Prostate gland (tissue), 2 donors: ENCODE measurements around the gene KCNE5. TPM values are rescaled to one million over a fixed set of nuclear protein-coding genes. Genes with fewer than 3 reads are reported as not detected.
A peak's percentile ranks its signal among the peaks of the same experiment; 100 is the strongest.
"Not testable (repeated sequence)": the region's sequence is repeated elsewhere in the genome, so short reads cannot be mapped to it uniquely, and the experiment has no call there.

Experiments used
- DNase-seq: peaks from one replicate; pipeline ENCODE4 v3.0.0-alpha.2; 2019; ENCODE audit warnings: low spot score
- H3K27ac ChIP-seq, 2 donors: fragments of 200-600 bp; sonication (generic); 2 replicates each; pipeline ENCODE4 v1.5.1; 2017 to 2019
- H3K27me3 ChIP-seq: fragments of 200-600 bp; sonication (generic); replicated peaks from 2 replicates; pipeline ENCODE4 v1.5.1; 2019; ENCODE audit not compliant: insufficient read depth
- H3K36me3 ChIP-seq, 2 donors: fragments of 200-600 bp; sonication (generic); 1 replicate in 1 of 2; 2 replicates in 1 of 2; pipeline versions ENCODE4 v1.5.1 to v1.8.1; 2017 to 2019
- H3K4me1 ChIP-seq: fragments of 200-600 bp; sonication (generic); replicated peaks from 2 replicates; pipeline ENCODE4 v1.5.1; 2019
- H3K4me3 ChIP-seq, 2 donors: fragments of 200-600 bp; sonication (generic); 2 replicates each; pipeline ENCODE4 v1.5.1; 2017 to 2019
- H3K9me3 ChIP-seq: fragments of 200-600 bp; sonication (generic); 2 replicates; pipeline ENCODE4 v1.5.1; 2017
- POLR2A ChIP-seq: fragments of 450-650 bp; IDR thresholded peaks from one replicate; pipeline ENCODE4 v1.6.1; 2016; ENCODE audit warnings: antibody characterized with exemption, mild to moderate bottlenecking
- POLR2AphosphoS5 ChIP-seq: sonication (generic); formaldehyde crosslinking; IDR thresholded peaks from one replicate; pipeline ENCODE4 v1.6.1; 2017; ENCODE audit warnings: antibody characterized with exemption
- whole genome bisulfite sequencing: methylation state at CpG from one replicate; pipeline ENCODE4 v1.1.5; 2018; 5-methylcytosine and 5-hydroxymethylcytosine counted together
- intact Hi-C: fragments of 100-400 bp; cut with DNase I; formaldehyde crosslinking; loops from one replicate; pipeline ENCODE4 v1.14.2; 2022
- total RNA-seq, 2 donors: library from RNA; depleted of rRNA; stranded (reverse); fragments of >200 nt; gene quantifications; one replicate each; pipeline ENCODE4 v1.1.0, GENCODE V29; 2016
- TF ChIP-seq, protein P1 (sequence below), 4 experiments: fragments of 200-600 bp in 2 of 4; fragments of 450-650 bp in 2 of 4; sonication (generic) in 2 of 4; IDR thresholded peaks; 1 replicate in 3 of 4; 2 replicates in 1 of 4; pipeline ENCODE4 v1.5.1; 2016 to 2019; ENCODE audit warnings: antibody characterized with exemption in 4 of 4, mild to moderate bottlenecking in 2 of 4, moderate library complexity in 2 of 4

Gene KCNE5
- total RNA-seq, 2 donors from 2014 or later = not detected

DNA sequence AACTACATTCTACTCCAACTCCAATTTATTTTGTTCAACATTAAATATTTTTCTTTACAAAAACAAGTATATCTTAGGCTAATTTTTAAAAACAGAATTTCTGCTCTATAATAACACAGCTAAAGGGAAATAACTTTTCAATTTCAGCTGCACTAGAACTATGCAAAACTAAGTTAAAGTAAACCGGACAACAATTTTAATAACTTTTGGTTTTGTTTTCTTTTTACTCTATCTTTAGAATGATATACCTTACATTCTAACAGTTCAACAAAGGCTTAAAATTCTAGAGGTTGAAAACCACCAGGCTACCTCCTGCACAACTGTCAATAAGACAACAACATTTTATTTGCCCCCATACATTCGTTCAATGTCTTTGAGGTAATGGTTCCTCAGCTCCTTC is 18.7 kb upstream of the KCNE5 start:
- no peak for TF ChIP-seq POLR2AphosphoS5
- Histone ChIP-seq H3K4me1 (no peaks in the 10 kb centered on the region), H3K27ac (no peak overlapping the region), H3K36me3 (no peaks in the 10 kb centered on the region), H3K4me3 (no peak overlapping the region), H3K9me3 (no peaks in the 10 kb centered on the region), H3K27me3 (no peaks in the 10 kb centered on the region)
- WGBS = 85% methylated on average over 2 of the region's 2 CpGs
- intact Hi-C loops = no loop called here
- no peak for DNase-seq

DNA sequence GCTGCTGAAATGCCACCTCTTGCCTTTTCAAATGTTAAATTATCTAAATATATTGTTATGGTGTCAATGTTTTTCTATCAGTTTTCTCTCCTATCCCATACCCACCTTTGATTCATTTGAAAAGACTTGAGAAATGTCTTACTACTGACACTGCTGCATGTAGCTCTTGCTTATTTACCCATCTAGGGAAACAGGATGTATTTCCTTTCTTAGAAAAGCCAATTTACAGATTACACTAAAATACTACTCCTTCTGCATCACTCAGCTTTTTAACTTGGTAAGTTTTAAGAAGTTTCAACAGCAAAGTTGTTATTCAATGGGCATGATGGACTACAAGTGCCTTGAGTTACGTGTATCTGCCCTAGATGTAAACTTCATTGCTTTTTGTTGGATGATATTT is 13.2 kb upstream of the KCNE5 start:
- Histone ChIP-seq H3K36me3 (no peaks in the 10 kb centered on the region), H3K27ac (no peak overlapping the region), H3K4me3 (no peak overlapping the region), H3K4me1 (no peaks in the 10 kb centered on the region), H3K9me3 (no peaks in the 10 kb centered on the region), H3K27me3 (no peaks in the 10 kb centered on the region)
- DNase-seq = no peak
- WGBS = 100% methylated on average over 1 of the region's 1 CpG
- intact Hi-C loops = loop anchor here (10.0 kb wide), 1 partner anchor 153 kb away; the partner anchor contains the start of gene GUCY2F
- TF ChIP-seq POLR2A (no peak), POLR2AphosphoS5 (no peak)
- TF ChIP-seq, protein P1, sequence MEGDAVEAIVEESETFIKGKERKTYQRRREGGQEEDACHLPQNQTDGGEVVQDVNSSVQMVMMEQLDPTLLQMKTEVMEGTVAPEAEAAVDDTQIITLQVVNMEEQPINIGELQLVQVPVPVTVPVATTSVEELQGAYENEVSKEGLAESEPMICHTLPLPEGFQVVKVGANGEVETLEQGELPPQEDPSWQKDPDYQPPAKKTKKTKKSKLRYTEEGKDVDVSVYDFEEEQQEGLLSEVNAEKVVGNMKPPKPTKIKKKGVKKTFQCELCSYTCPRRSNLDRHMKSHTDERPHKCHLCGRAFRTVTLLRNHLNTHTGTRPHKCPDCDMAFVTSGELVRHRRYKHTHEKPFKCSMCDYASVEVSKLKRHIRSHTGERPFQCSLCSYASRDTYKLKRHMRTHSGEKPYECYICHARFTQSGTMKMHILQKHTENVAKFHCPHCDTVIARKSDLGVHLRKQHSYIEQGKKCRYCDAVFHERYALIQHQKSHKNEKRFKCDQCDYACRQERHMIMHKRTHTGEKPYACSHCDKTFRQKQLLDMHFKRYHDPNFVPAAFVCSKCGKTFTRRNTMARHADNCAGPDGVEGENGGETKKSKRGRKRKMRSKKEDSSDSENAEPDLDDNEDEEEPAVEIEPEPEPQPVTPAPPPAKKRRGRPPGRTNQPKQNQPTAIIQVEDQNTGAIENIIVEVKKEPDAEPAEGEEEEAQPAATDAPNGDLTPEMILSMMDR (IDR thresholded peaks at IDR 0.05) = no peak

DNA sequence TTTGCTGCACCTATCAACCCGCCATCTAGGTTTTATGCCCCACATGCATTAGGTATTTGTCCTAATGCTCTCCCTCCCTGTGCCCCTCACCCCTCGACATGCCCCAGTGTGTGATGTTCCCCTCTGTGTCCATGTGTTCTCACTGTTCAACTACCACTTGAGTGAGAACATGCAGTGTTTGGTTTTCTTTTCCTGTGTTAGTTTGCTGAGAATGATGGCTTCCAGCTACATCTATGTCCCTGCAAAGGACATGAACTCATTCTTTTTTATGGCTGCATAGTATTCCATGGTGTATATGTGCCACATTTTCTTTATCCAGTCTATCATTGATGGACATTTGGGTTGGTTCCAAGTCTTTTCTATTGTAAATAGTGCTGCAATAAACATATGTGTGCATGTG is 12.5 kb upstream of the KCNE5 start:
- 92% methylated on average over 2 of the region's 2 CpGs for WGBS
- intact Hi-C loops = loop anchor here (10.0 kb wide), 1 partner anchor 153 kb away; the partner anchor contains the start of gene GUCY2F
- H3K4me3 ChIP-seq, H3K36me3 ChIP-seq, H3K9me3 ChIP-seq, H3K4me1 ChIP-seq, H3K27ac ChIP-seq, H3K27me3 ChIP-seq, DNase-seq: not testable (repeated sequence)

DNA sequence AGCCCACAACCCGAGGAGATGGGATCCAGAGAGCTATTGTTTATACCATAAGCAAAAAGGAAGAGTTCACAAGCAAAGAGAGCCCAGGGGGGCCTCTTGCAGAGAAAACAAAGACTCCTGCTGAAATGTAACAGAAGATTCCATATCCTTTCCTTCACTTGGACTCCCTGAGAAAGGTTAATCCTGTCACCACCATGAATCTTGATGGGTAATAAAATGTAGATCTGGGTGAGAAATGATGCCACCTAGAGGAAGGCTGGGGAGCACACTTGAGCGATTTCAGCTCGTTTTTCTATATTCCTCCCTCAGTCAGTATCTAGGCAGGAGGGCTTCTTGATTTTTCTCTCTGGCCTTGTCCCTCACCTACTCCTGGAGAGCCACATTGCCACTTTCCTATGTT is 10.2 kb upstream of the KCNE5 start:
- DNase-seq = no peak
- no peaks in the 10 kb centered on the region for H3K4me1 ChIP-seq
- H3K4me3 ChIP-seq = no peak overlapping the region

DNA sequence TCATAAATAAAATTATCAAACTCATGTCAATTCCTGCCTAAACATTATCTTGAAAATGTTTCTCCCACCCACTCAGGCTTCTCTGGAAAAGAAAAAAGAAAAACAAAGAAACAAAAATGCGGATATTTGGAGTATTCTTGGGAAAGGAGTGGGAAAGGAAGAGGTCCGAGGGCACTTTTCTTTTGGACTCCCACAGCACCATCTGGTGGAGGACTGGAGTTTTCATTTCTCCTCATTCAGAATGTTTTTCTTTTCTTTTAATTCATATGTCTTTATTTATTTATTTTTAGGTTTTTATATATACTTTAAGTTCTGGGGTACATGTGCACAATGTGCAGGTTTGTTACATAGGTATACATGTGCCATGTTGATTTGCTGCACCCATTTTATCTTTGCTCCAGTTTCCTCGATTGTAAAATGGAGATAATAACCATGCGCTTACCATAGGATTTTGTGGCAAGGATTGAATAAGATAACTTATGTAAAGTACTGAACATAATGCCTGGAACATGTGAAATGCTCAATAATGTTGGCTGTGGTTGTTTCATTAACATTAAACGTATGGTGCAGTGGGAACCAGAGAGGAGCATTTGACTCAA is 8.0 kb upstream of the KCNE5 start:
- H3K36me3 ChIP-seq = no peaks in the 10 kb centered on the region
- H3K27ac ChIP-seq = no peak overlapping the region
- 56% methylated on average over 5 of the region's 5 CpGs for WGBS
- intact Hi-C loops = loop anchor here (10.0 kb wide), 1 partner anchor 148 kb away; the partner anchor contains the start of gene GUCY2F
- no peak overlapping the region for H3K4me3 ChIP-seq
- TF ChIP-seq POLR2AphosphoS5 (no peak), POLR2A (no peak)
- TF ChIP-seq, protein P1 (IDR thresholded peaks at IDR 0.05) = peak in 2 of 4 experiments; percentile 26 to 43
- H3K9me3 ChIP-seq = no peaks in the 10 kb centered on the region
- no peak for DNase-seq
- H3K4me1 ChIP-seq = no peaks in the 10 kb centered on the region
- no peaks in the 10 kb centered on the region for H3K27me3 ChIP-seq

More for the DNA sequence above, 10.2 kb upstream of the KCNE5 start:
- Histone ChIP-seq H3K27me3 (no peaks in the 10 kb centered on the region), H3K27ac (no peak overlapping the region), H3K36me3 (no peaks in the 10 kb centered on the region), H3K9me3 (no peaks in the 10 kb centered on the region)
- TF ChIP-seq, protein P1 (IDR thresholded peaks at IDR 0.05) = peak in 1 of 4 experiments; percentile 12
- no peak for TF ChIP-seq POLR2AphosphoS5
- WGBS = 13% methylated on average over 3 of the region's 3 CpGs
- intact Hi-C loops = loop anchor here (10.0 kb wide), 1 partner anchor 150 kb away; the partner anchor contains the start of gene GUCY2F

DNA sequence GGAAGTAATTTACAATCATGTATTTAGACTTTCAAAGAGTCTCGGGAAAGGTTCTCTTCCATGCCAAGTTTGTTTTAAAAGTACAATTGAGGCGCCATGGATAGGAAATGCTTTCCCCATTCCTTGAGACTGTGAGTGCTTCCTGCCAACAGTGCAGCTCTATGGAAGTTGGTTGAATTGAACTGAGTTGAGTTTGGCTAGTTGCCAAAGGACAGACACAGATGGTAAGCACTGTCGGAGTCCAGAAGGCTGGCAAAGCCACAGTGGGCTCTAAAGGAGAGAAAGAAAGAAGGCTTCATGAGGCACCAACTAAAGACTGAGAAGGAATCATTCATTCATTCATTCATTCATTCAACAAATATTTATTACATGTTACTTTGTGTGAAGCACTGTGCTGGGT is 4.3 kb upstream of the KCNE5 start:
- WGBS = 56% methylated on average over 3 of the region's 3 CpGs
- intact Hi-C loops = no loop called here

More for the DNA sequence above, 4.3 kb upstream of the KCNE5 start:
- H3K4me3 ChIP-seq = no peak overlapping the region
- TF ChIP-seq POLR2AphosphoS5 = no peak
- TF ChIP-seq, protein P1 (IDR thresholded peaks at IDR 0.05) = no peak
- TF ChIP-seq POLR2A = no peak
- H3K27ac ChIP-seq = no peak overlapping the region
- H3K36me3 ChIP-seq = no peaks in the 10 kb centered on the region
- no peaks in the 10 kb centered on the region for H3K27me3 ChIP-seq
- H3K9me3 ChIP-seq = no peaks in the 10 kb centered on the region
- H3K4me1 ChIP-seq = no peaks in the 10 kb centered on the region
- DNase-seq = no peak
